Measurements from ENCODE around the gene RASSF3.
"Not testable (repeated sequence)": the region's sequence is repeated elsewhere in the genome, so short reads cannot be mapped to it uniquely, and the experiment has no call there.

The RASSF3 gene

DNA sequence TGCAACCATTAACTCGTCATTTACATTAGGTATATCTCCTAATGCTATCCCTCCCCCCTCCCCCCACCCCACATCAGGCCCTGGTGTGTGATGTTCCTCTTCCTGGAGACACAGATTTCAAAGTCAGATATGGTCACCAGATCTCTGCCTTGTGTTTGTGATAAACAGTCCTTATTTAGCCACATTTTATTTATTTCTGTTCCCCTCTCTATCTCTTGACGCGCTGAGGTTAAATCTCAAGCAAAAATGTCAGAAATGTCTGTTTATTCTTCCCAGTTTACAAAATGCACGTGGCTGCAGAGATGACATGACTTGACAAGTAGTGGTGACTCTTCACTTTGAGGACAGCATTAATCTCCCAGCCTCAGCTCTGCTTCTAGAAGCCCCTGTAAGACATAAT is 11.5 kb upstream of the RASSF3 start:
- DNase-seq, result no peak

DNA sequence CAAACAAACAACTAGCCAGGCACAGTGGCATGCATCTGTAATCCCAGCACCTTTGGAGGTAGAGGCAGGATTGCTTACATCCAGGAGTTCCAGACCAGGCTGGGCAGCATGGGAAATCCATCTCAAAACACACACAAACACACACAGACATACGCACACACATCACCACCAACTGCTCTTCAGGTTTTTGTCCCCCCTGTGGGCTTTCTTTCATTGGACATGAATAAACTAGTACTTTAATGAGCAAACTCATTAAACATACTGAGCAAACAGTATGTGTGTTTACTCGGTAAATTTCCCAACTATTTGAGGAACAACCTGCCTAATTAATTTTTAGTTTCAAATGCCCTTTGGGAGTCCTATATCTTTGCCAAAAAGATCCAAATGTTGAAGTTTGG is 10.1 kb upstream of the RASSF3 start:
- no peak for DNase-seq

DNA sequence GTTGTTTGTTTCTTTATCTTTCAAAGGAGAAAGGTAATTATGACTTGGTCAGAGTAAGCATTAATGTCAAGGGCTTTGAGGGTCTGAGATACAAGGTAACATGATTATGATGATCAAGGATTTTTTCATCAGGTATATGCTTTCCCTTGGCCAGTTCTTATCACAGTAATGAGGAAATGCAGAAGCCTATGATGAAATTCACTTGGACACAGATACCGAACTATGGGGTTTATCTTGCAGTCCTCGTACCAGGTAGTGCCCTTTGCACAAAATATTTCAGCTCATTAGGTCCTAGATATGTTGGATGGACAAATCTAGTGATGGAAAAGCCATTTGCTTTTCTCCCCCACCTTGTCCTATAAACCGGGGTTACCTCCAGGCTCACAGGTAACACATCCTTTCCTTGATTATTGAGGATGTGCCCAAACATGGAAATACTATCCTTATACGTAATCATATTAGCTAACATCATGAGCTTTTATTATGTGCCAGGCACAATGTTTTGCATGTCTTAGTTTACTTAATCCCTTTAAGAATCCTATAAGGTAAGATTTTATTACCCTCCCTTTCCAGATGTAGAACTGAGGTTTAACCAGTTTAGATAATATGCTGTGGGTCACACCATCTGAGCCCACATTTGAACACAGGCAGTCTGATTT is 7.0 kb upstream of the RASSF3 start:
- peak; percentile 6 for DNase-seq

DNA sequence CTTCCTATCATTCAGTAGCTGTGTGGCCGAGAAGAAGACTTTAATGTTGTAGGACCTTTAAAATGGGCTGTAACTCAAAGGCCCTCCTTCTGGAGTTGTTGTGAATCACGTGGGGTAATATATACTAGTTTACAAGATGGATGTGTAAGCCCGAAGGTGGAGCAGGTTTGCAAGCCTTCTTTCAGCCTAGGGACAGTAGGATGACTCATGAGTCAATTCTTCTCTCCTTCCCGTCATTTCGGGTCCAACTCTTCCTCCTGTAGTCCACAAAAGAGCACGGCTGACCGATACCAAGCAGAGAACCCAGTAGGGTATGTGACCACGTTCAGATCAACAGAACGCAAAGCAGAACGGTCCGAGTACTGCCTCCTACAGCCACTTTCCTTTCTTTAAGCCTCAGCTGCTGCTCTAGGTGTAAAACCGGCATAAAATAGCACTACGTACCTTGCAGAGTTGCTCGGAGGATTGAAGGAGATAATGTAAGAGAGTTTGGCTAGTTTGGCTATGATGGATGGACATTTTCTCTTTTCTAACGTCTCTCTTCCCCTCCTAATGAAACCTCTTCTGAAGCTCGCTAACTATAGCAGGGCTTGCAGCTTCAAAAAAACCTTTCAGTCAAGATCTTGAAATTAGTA is 1.3 kb upstream of the RASSF3 start:
- DNase-seq, result peak; percentile 39

DNA sequence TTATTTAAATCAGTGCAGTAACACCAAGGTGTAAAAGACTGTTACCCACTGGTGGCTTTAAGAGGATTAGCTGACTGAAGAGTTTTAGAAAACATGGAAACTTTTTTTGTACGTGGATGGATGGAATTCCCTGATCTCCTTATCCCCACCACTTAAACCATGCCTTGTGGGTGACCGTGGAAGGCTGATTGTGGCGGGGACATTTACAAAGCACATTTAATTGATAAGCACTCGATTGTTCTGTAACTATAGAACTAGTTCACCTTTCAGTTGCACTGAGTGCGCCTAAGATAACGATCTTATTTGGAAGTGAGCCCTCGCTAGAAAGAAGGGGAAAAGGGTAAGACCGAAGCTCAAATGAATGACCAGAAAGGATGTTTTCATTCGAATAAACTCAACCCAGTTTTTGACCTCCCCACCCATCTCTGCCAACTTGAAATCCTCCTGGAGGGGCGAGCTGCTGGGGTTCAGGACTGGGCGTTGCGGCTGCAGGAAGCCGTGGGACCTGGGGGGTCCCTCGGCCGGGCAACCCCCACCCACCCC is 688 bp upstream of the RASSF3 start:
- peak; percentile 38 for DNase-seq

DNA sequence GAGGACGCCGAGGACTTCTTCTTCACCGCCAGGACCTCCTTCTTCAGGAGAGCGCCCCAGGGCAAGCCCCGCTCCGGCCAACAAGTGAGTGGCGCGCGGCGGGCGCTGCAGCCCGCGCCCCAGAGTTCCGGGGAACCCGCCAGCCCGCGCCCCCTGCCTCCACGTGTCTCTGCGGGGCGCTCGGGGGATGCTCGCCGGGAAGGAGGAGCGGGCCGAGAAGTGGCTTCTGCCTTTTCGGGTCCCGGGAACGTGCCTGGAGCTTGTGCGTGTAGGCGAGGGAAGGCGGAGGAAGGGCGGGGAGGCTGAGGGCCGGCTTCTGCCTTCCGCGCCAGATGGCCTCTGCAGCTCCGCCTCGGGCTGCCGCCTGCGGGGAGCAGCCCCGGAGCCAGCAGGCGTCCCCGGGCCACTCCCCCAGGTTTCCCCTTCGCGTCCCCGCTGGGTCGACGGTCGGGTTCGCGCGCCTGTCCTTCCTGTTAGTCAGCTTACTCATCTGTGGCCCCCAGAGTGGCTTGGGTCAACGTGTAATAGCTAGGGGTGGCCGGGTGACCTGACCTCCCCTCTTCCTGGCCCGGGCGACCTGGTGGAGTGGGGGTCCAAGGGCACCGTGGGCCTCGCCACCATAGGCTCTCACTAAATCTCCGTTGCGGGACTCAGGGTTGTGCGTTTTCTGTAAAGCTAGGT is 505 bp downstream of the RASSF3 start:
- DNase-seq, result peak; percentile 82

DNA sequence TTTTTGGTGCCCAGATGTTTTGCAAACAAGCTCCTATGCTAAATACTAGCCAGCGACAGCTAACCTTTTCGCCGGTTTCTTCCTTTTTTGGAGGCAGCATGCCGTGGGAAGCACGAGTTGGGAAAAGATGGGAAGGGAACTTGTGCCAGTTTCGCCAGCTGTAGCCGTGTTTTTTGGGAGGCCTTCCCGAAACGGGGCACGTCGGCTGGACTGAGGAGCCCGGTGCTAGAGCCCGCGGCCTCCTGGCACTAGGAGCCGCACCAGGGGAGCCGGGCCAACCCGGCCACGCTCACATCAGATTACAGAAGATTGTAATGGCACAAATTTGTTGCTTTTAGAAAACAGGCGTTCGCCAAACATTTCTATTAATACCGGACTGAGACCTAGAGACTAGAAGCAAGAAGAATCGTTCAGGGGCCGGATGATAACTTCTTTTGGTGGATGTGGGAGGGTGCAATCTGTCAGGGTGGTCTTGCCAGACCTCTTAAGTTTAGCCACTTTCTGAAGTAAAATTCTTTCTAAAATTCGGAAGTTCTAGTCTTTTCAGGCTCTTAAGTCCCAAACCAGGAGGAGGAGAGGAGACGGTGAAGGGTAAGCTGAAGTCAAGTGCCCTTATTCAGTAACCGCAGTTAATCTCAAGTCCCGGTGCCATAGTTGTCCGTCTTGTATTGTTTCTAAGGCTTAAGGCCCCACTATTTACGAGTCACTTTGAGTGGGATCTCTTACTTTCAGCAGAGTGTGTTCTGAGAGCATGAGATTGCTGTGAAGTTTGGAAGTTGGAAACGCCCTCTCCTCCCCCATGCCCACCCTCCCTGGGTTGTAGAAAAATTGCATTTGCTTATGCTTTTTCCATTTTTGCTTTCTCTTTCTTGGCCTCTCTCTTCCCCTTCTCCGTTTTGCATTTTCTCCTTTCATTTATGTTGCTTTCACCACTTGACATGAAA is 1.3 kb downstream of the RASSF3 start:
- DNase-seq, result peak; percentile 42

DNA sequence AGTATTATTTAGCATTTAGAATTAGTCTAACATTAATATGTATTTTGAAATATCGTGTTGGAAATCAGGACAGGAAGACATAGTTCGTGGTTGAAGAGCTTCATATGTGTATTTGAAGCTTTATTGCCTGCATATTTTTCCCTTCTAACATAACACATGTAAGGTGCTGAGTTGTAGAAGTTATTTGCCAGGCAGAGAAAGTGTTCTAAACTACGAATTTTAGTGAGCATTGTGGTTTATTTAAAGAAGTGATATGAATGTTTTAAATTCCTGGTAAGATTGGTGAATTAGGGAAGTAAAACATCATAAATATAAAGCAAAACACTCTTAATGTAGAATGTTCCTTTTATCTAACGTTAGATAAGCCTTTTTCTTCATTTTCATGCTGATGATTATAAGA is 2.5 kb downstream of the RASSF3 start:
- no peak for DNase-seq

DNA sequence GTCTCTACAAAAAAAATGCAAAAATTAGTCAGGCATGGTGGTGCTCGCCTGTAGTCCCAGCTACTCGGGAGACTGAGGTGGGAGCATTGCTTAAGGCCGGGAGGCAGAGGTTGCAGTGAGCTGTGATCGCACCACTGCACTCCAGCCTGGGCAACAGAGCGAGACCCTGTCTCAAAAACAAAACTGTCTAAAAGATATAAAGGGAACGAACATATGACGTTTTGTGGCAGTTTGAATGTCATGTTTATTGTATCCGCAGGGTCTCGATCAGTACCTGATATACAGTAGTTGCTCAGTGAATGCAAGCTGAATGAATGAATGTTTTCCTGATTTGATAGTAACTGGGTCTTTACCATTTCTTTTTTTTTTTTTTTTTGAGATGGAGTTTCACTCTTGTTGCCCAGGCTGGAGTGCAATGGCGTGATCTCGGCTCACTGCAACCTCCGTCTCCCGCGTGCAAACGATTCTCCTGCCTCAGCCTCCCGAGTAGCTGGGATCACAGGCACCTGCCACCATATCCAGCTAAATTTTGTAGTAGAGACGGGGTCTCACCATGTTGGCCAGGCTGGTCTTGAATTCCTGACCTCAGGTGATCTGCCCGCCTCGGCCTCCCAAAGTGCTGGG is 3.6 kb downstream of the RASSF3 start:
- DNase-seq, result not testable (repeated sequence)

DNA sequence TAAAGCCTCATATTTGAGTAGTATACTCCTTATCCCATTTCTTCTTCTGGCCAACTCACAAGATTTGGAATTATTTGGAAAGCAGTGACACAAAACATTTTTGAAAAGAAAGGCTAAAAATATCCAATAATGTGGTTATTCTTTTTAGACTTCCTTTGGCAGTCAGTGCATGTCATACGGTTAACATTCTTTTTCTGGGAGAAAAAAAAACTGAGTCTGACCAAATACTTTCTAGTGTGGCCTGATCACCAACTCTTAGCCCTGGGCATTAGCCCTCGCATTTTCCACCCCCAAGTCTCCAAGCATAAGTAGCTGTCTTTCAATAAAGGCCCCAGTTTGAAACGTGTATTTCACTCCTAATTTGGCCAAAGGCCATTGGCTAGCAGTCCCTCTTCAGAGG is 5.9 kb downstream of the RASSF3 start:
- no peak for DNase-seq

DNA sequence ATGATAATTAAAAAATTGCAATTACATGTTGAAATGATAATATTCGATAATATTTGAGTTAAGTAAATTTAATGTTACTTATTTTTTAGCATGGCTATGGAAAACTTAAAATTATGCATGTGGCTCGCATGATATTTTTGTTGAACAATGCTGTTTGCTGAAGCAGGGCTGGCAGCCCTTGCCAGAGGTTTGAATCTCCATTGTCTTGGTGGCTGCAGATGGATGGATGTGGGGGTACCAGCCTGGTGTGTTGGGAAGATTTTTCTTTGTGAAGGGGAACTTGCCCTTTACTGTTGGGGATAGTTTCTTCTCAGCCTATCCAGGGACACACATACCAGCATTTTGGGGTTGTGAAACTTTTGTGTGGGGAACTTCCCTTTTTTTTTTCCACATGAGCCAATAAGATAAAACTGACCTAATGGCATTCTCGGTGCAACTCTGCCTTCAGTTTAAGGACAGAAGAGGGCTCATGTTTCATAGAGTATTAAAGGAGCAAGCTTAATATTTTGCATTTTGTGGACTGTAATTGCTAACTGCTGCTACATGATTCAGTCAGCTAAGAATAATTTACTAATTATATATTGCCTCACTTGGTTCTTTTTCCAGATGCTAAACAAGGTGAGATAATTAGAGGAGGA is 8.8 kb downstream of the RASSF3 start:
- no peak for DNase-seq

DNA sequence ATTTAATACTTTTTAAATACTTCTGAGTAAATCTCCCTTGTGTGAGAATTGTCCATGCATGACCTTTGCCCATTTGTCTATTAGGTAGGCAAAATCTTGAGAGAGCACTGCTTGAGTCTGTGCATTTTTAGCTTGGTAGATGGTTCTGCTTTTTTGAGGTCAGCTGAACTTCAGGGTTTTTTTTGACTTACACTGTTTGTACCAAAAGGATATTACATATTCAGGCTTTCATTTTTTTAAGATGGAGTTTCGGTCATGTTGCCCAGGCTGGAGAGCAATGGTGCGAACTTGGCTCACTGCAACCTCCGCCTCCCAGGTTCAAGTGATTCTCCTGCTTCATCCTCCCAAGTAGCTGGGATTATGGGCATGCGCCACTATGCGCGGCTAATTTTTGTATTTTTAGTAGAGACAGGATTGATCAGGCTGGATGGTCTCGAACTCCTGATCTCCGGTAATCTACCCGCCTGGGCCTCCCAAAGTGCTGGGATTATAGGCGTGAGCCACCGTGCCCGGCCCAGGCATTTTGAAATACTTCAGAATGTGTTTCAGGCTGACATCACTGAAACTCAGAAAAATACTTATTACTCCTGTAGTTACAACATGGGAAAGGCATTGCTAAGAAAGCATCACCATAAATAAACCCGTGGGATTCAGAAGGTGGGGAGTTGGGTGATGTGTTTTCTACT is 11.1 kb downstream of the RASSF3 start:
- DNase-seq, result no peak

DNA sequence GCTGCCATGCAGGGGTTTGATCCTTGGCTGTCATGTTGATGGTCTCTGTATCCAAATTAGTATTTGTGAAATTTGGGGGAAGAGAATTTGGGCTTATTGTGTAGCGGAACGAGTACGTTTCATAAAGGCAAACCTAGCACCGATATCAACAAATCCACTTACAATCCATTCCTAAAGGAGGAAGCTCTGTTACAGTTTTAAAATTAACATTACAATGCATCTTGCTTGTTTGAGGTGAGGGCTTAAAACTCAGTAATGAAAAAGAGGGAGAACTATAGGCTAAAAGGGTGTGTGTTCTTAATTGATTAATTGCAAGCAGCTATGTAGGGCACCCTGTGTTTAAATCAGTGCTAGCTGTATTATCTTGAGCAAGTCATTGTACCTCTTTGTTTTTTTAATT is 13.7 kb downstream of the RASSF3 start:
- DNase-seq, result no peak

DNA sequence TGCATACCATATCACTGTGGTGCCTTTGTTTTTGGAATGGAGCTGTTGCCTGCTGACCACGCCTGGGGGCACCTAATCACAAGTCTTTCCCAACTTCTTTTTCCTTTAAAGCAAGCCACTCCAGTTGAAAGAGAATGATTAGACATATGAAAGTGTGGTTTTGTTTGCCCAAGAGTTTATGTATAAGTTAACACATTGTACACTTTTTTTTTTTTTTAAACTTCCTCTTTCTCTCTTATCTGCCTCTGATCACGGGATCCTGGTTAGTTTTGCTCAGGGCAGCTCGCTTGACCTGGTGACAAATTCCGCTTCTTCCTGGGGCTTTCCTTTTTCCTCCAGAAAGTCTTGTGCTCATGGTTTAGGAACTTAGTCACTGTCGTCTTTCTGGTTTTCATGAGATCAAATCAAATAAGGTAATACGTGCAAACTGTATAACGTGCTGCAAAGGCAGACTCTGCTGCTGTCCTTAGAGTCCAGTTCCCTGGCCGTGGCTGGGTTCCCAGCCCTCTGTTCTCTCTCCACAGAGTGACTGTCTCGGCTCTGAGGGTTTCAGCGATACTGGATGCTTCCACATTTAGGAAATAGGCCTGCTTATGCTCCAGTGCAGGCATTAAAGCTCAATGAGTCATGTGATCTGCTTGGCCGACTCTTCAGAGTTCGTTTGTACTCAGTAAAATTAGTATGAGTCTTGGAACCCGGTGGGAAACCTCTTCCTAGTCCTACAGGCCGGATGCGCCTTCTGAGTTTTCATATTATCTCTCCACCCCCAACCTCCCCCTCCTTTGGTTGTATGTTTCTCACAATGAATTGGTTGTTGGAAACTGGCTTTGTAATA is 15.2 kb downstream of the RASSF3 start:
- no peak for DNase-seq

DNA sequence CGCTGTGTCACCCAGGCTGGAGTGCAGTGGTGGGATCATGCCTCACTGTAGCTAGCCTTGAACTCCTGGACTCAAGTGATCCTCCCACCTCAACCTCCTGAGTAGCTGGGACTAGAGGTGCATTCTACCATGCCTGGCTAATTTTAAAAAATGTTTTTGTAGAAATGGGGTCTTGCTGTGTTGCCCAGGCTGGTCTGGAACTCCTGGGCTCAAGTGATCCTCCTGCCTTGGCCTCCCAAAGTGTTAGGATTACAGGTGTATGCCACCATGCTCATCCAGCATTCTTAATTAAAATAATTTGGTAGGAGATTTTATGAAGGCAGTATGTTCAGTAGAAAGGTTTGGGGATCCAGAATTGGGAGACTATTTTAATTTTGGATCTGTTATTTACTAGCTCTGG is 16.3 kb downstream of the RASSF3 start:
- not testable (repeated sequence) for DNase-seq

DNA sequence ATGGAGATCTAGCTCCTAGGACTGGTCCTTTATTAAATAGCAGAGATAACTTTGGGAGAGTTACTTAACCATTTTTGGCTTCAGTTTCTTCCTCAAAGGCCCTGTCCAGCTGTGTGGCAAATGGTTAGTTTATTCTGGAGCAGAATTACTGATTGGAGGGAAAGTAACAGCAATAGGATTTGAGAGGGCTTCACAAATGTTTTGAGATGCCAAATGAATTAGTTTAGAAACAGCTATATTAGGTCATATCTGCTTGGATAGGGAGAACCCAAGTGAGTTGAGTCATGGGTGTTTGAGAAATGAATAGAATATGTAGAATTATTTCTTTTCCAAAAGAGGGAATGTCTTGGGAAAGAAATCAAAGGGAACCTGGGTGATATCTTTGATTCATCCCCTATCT is 17.5 kb downstream of the RASSF3 start:
- no peak for DNase-seq

DNA sequence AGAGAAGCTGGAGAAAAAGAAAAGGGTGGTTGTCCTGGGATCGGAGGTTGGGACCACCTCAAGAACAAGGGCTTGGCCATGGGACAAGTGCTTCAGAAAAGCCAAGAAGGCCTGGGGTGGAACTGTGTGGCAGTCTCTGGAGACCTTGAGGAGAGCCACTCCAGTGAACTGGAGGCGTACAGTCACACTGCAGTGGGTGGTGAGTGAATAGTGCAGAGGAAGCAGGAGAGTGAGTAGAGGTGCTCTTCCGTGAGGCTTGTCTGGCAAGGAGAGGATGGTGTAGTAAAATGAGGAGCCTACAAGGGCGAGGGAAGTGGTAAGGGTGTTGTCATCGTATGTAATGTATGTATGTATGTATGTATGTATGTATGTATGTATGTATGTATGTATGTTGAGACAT is 20.9 kb downstream of the RASSF3 start:
- no peak for DNase-seq

DNA sequence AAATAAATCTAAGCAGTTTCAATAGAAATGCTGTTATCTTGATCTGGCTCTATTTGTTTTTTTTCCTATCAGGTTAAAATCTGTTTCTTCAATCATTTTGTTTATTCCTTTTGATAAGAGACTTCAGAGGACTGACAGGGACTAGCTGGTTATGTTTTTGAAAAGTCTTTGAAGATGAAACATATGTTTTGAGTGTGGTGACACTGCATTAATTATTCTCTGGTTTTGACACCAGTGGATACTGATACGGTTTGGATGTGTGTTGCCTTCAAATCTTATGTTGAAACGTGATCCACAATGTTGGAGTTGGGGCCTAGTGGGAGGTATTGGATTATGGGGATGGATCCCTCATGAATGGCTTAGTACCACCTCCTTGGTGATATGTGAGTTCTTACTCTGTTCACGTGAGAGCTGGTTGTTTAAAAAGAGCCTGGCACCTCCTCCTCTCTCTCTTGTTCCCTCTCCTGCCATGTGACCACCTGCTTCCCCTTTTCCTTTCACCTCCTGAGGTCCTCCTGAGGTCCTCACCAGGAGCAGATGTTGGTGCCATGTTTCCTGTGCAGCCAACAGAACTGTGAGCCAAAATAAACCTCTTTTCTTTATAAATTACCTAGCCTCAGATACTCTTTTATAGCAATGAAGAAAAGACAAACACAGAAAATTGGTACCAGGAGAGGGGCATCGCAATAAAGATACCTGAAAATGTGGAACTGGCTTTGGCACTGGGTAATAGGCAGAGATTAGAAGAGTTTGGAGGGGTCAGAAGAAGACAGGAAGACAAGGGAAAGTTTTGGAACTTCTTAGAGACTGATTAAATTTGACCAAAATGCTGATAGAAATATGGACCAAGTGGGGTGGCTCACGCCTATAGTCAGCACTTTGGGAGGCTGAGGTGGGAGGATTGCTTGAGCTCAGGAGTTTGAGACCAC is 23.0 kb downstream of the RASSF3 start:
- DNase-seq, result no peak

DNA sequence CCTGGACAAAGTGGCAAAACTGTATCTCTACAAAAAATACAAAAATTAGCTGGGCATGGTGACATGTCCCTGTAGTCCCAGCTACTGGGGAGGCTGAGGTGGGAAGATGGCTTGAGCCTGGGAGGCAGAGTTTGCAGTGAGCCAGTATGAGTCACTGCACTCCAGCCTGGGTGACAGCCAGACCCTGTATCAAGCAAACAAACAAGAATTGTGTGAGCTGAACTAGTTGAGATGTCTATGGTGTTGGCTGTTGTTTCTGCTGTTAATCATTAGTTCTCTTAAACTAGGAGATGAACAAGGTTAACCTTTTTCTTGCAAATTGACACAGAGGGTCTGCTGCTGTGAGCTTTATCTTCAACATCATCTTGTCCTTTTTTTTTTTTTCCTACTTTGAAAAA is 23.6 kb downstream of the RASSF3 start:
- no peak for DNase-seq
